Measurements from ENCODE around the gene SPATA17. TPM values are rescaled to one million over a fixed set of nuclear protein-coding genes. Genes with fewer than 3 reads are reported as not detected.

SPATA17 gene
- total and polyA plus RNA-seq, 2 donors (not counting 3 experiments of a cell fraction or from before 2014, with no cell fraction given) = not detected

- Histone ChIP-seq H2AFZ (ENCODE audit: low read depth, low read length) (no peak overlapping the region), H3K9ac (replicated peaks; ENCODE audit: extremely low read depth, insufficient read depth, low read length) (no peak overlapping the region), H3K4me3 (replicated peaks in 1 of 3; ENCODE audit: insufficient read depth in 1 of 3, low read depth in 1 of 3, low read length in 3 of 3) (no peak overlapping the region), H3K9me3 (replicated peaks; ENCODE audit: control insufficient read depth, insufficient read depth, low read length) (no peaks in the 10 kb centered on the region), H3K27ac (ENCODE audit: insufficient read depth, low read depth, low read length) (no peak overlapping the region), H3K36me3 (ENCODE audit: control insufficient read depth in 2 of 2, extremely low read depth in 1 of 2, insufficient read depth in 2 of 2, low read length in 2 of 2) (no peaks in the 10 kb centered on the region), H4K20me1 (replicated peaks; ENCODE audit: control insufficient read depth, extremely low read depth, insufficient read depth, low read length) (no peaks in the 10 kb centered on the region), H3K79me2 (ENCODE audit: control insufficient read depth, insufficient read depth, low read length) (no peaks in the 10 kb centered on the region), H3K4me1 (ENCODE audit: control insufficient read depth, extremely low read depth, insufficient read depth, low read length) (no peaks in the 10 kb centered on the region), H3K27me3 (ENCODE audit: control insufficient read depth in 2 of 2, insufficient read depth in 2 of 2, low read length in 2 of 2) (no peaks in the 10 kb centered on the region), H3K4me2 (ENCODE audit: insufficient read depth, low read length) (no peak overlapping the region), H3K9me1 (replicated peaks; ENCODE audit: control insufficient read depth, extremely low read depth, insufficient read depth, low read length) (no peaks in the 10 kb centered on the region)
- POLR2A ChIA-PET = no interaction called here
- dilution Hi-C loops (cut with MboI; ENCODE audit: extremely low pct_ligation_motif_present, low sequenced_read_pairs) = no loop called here
- no peak for FAIRE-seq
- intact Hi-C loops (cut with micrococcal nuclease) = no loop called here
- DNase-seq (ENCODE audit: low read depth, low spot score) = no peak
- CTCF ChIA-PET = interaction anchor here (1.2 to 1.8 kb wide), 2 partner anchors 15 to 37 kb away, joined by 5 to 6 read pairs; no protein-coding TSS in a partner anchor
- TF ChIP-seq GATA2 (IDR thresholded peaks at IDR 0.05; ENCODE audit: insufficient read depth, insufficient read length, low read depth, low read length) (no peak), POLR2AphosphoS5 (IDR thresholded peaks at IDR 0.05; ENCODE audit: insufficient read depth, low read depth, low read length) (no peak), MAX (IDR thresholded peaks at IDR 0.05; ENCODE audit: insufficient read depth, insufficient read length) (no peak), EZH2 (IDR thresholded peaks at IDR 0.05; ENCODE audit: borderline replicate concordance, low read depth, low read length, severe bottlenecking) (no peak), MYC (IDR thresholded peaks at IDR 0.05; ENCODE audit: low read depth, low read length) (no peak), JUN (IDR thresholded peaks at IDR 0.05; ENCODE audit: borderline replicate concordance, insufficient read depth, insufficient read length, low read depth) (no peak), CTCF (IDR thresholded peaks at IDR 0.05; ENCODE audit: extremely low read depth in 1 of 2, insufficient read depth in 1 of 2, low read depth in 1 of 2, low read length in 2 of 2) (no peak), POLR2A (IDR thresholded peaks at IDR 0.05; ENCODE audit: low read depth, low read length) (no peak), FOS (IDR thresholded peaks at IDR 0.05; ENCODE audit: borderline replicate concordance, insufficient read depth, low read length) (no peak)
- no TSS peak for BruUV-seq (replicated peaks)
These were observed 40.5 kb upstream of the SPATA17 start for GRCh38 chr1:217590598-217590997.
